HCT116 (cell line): ENCODE data around the gene AP5S1. TPM values are rescaled to one million over a fixed set of nuclear protein-coding genes. Genes with fewer than 3 reads are reported as not detected.

Source experiments
- ATAC-seq: fragments of 200-7000 bp; cut with Tn5 transposase; 2 replicates; pipeline ENCODE4 v1.9.1; 2020; ENCODE audit warnings: mild to moderate bottlenecking, moderate library complexity
- BruUV-seq: library from RNA; stranded (reverse); fragments of 400-500 nt; replicated peaks from 2 replicates; lab custom pipeline; 2021; lab: Mats Ljungman, UMichigan
- CTCF ChIA-PET: fragments of 300-600 bp; sonication (Branson Sonifier 250); formaldehyde crosslinking; loops from one replicate; lab custom pipeline; 2021; ENCODE audit warnings: antibody characterized with exemption; lab: Charles Lee
- POLR2A ChIA-PET: fragments of 300-600, 350-600 bp; sonication (Branson Sonifier 250); formaldehyde crosslinking; loops from one replicate; lab custom pipeline; 2021; ENCODE audit warnings: antibody characterized with exemption; lab: Charles Lee
- RAD21 ChIA-PET, 2 experiments: fragments of 300-600 bp; sonication (Branson Sonifier 250); formaldehyde crosslinking; loops; one replicate each; lab custom pipeline; 2023; ENCODE audit warnings: low total read pairs in 2 of 2; ENCODE audit not compliant: uncharacterized antibody in 2 of 2, unreplicated experiment in 2 of 2, low non-redundant PET in 1 of 2; lab: Charles Lee
- DNase-seq: peaks from one replicate; pipeline ENCODE4 v3.0.0-alpha.2; 2010; ENCODE audit warnings: low read depth, low spot score
- H2AFZ ChIP-seq: fragments of 200-600 bp; shearing (Covaris generic), sonication (generic); 2 replicates; pipeline ENCODE4 v1.6.1; 2017; ENCODE audit warnings: low read depth, mixed run types, mixed read lengths, antibody characterized with exemption, low read length; ENCODE audit not compliant: poor library complexity, severe bottlenecking
- H3K27ac ChIP-seq: 2 replicates; pipeline ENCODE4 v1.5.1; 2012; ENCODE audit warnings: low read depth, low read length
- H3K27me3 ChIP-seq: fragments of 200-600 bp; sonication (generic); 2 replicates; pipeline ENCODE4 v1.6.1; 2016; ENCODE audit warnings: mixed run types, low read length, mixed read lengths; ENCODE audit not compliant: insufficient read depth
- H3K36me3 ChIP-seq, 2 experiments: fragments of 200-500 bp in 1 of 2; fragments of 200-600 bp in 1 of 2; sonication (Bioruptor generic) in 1 of 2; sonication (generic) in 1 of 2; 2 replicates each; pipeline versions ENCODE4 v1.5.1 to v1.6.1; 2014 to 2016; ENCODE audit warnings: low read length in 2 of 2, inconsistent platforms in 1 of 2, mixed read lengths in 1 of 2, mixed run types in 1 of 2; ENCODE audit not compliant: insufficient read depth in 2 of 2, control insufficient read depth in 1 of 2
- H3K4me1 ChIP-seq, 2 experiments: fragments of 200-600 bp in 1 of 2; sonication (generic) in 1 of 2; 2 replicates each; pipeline versions ENCODE4 v1.5.1 to v1.6.1; 2012 to 2017; ENCODE audit warnings: low read length in 2 of 2, inconsistent platforms in 1 of 2, mild to moderate bottlenecking in 1 of 2, mixed read lengths in 1 of 2, mixed run types in 1 of 2, moderate library complexity in 1 of 2; ENCODE audit not compliant: insufficient read depth in 2 of 2, control insufficient read depth in 1 of 2
- H3K4me2 ChIP-seq: fragments of 200-600 bp; sonication (generic); 2 replicates; pipeline ENCODE4 v1.6.1; 2017; ENCODE audit warnings: mixed run types, low read length, mixed read lengths
- H3K4me3 ChIP-seq, 2 experiments: fragments of 200-600 bp in 1 of 2; sonication (generic) in 1 of 2; replicated peaks in 1 of 2; 2 replicates each; pipeline ENCODE4 v1.5.1; 2011 to 2016; ENCODE audit warnings: low read length in 2 of 2, control low read depth in 1 of 2, low read depth in 1 of 2, mild to moderate bottlenecking in 1 of 2, mixed read lengths in 1 of 2, mixed run types in 1 of 2
- H3K79me2 ChIP-seq: fragments of 200-600 bp; sonication (generic); 2 replicates; pipeline ENCODE4 v1.6.1; 2017; ENCODE audit warnings: mild to moderate bottlenecking, mixed run types, low read length, moderate library complexity, mixed read lengths; ENCODE audit not compliant: insufficient read depth
- H3K9ac ChIP-seq: fragments of 200-600 bp; sonication (generic); 2 replicates; pipeline ENCODE4 v1.6.1; 2016; ENCODE audit warnings: low read length, mixed read lengths
- H3K9me2 ChIP-seq: fragments of 200-600 bp; sonication (generic), shearing (Covaris generic); 2 replicates; pipeline ENCODE4 v1.6.1; 2017; ENCODE audit warnings: mixed run types, mild to moderate bottlenecking, moderate library complexity; ENCODE audit not compliant: insufficient read depth
- H3K9me3 ChIP-seq, 2 experiments: fragments of 200-500 bp in 1 of 2; fragments of 200-600 bp in 1 of 2; sonication (Bioruptor generic) in 1 of 2; sonication (generic) in 1 of 2; 2 replicates each; pipeline ENCODE4 v1.6.1; 2014 to 2017; ENCODE audit warnings: low read length in 2 of 2, mixed read lengths in 2 of 2, inconsistent platforms in 1 of 2, low read depth in 1 of 2, mild to moderate bottlenecking in 1 of 2, mixed run types in 1 of 2, moderate library complexity in 1 of 2; ENCODE audit not compliant: control insufficient read depth in 1 of 2, insufficient read depth in 1 of 2
- H4K20me1 ChIP-seq: fragments of 200-600 bp; sonication (generic), shearing (Covaris generic); 2 replicates; pipeline ENCODE4 v1.6.1; 2017; ENCODE audit warnings: mixed run types, mild to moderate bottlenecking, moderate library complexity; ENCODE audit not compliant: insufficient read depth
- CBX3 ChIP-seq: IDR thresholded peaks from 2 replicates; pipeline ENCODE4 v1.6.1; 2012; ENCODE audit warnings: low read depth
- CEBPB ChIP-seq: IDR thresholded peaks from 2 replicates; pipeline ENCODE4 v1.6.1; 2012; ENCODE audit warnings: low read depth
- CTCF ChIP-seq, 3 experiments: fragments of 200-600 bp in 1 of 3; sonication (generic) in 1 of 3; IDR thresholded peaks in 2 of 3; conservative IDR thresholded peaks in 1 of 3; 2 replicates each; pipeline ENCODE4 v1.5.1; 2012 to 2017; ENCODE audit warnings: low read depth in 2 of 3, low read length in 2 of 3, antibody characterized with exemption in 1 of 3, borderline replicate concordance in 1 of 3, control low read depth in 1 of 3, mild to moderate bottlenecking in 1 of 3, mixed read lengths in 1 of 3, mixed run types in 1 of 3, moderate library complexity in 1 of 3; ENCODE audit not compliant: insufficient read depth in 1 of 3
- EGR1 ChIP-seq: IDR thresholded peaks from 2 replicates; pipeline ENCODE4 v1.6.1; 2012; ENCODE audit warnings: low read depth
- ELF1 ChIP-seq: IDR thresholded peaks from 2 replicates; pipeline ENCODE4 v1.6.1; 2012; ENCODE audit warnings: low read depth, borderline replicate concordance
- EZH2 ChIP-seq: fragments of 200-600 bp; sonication (generic); IDR thresholded peaks from 2 replicates; pipeline ENCODE4 v1.6.1; 2017; ENCODE audit warnings: antibody characterized with exemption, mixed run types
- EZH2phosphoT487 ChIP-seq: fragments of 200-600 bp; IDR thresholded peaks from 2 replicates; pipeline ENCODE4 v1.6.1; 2018; ENCODE audit warnings: antibody characterized with exemption, borderline replicate concordance
- FOSL1 ChIP-seq: IDR thresholded peaks from 2 replicates; pipeline ENCODE4 v1.6.1; 2012; ENCODE audit warnings: low read depth
- RAD21 ChIP-seq: IDR thresholded peaks from 2 replicates; pipeline ENCODE4 v1.6.1; 2012; ENCODE audit warnings: low read depth, mild to moderate bottlenecking
- REST ChIP-seq: IDR thresholded peaks from 2 replicates; pipeline ENCODE4 v1.6.1; 2012; ENCODE audit warnings: low read depth
- SIN3A ChIP-seq: IDR thresholded peaks from 2 replicates; pipeline ENCODE4 v1.6.1; 2012; ENCODE audit warnings: low read depth
- TCF7L2 ChIP-seq: IDR thresholded peaks from 2 replicates; pipeline ENCODE4 v1.7.0; 2011; ENCODE audit warnings: borderline replicate concordance, inconsistent platforms; ENCODE audit not compliant: insufficient read depth, insufficient read length; ENCODE audit errors: extremely low read depth
- YY1 ChIP-seq: IDR thresholded peaks from 2 replicates; pipeline ENCODE4 v1.6.1; 2011; ENCODE audit warnings: low read length, low read depth, moderate library complexity, mild to moderate bottlenecking; ENCODE audit not compliant: insufficient replicate concordance; ENCODE audit errors: extremely low read depth
- ZBTB33 ChIP-seq: IDR thresholded peaks from 2 replicates; pipeline ENCODE4 v1.6.1; 2011; ENCODE audit warnings: mild to moderate bottlenecking, low read length, moderate library complexity; ENCODE audit not compliant: insufficient replicate concordance; ENCODE audit errors: extremely low read depth
- ZFX ChIP-seq: fragments of 450-650 bp; IDR thresholded peaks from 2 replicates; pipeline ENCODE4 v1.6.1; 2017
- intact Hi-C: fragments of 100-400 bp; cut with micrococcal nuclease; formaldehyde crosslinking; loops from 2 replicates; pipeline ENCODE4 v1.10.0; 2022
- total RNA-seq: library from RNA; stranded (reverse); gene quantifications from one replicate; pipeline ENCODE4 v1.2.1, GENCODE V29; 2021; ENCODE audit not compliant: unreplicated experiment

The AP5S1 gene
- total RNA-seq, 1 experiment from 2014 or later = 12.1 TPM

- ATAC-seq (no peak), DNase-seq (no peak)
- Histone ChIP-seq H3K9me3 (no peaks in the 10 kb centered on the region), H3K9ac (peak overlapping the region; percentile 95), H3K9me2 (no peaks in the 10 kb centered on the region), H3K36me3 (peaks cover 23 to 40% of the 10 kb centered on the region in 2 experiments), H4K20me1 (no peaks in the 10 kb centered on the region), H3K4me2 (peak overlapping the region; percentile 94), H3K27ac (peak overlapping the region; percentile 97), H3K27me3 (no peaks in the 10 kb centered on the region), H3K4me3 (peak overlapping the region; percentile 66 to 80), H3K79me2 (peaks cover 58% of the 10 kb centered on the region), H3K4me1 (peaks cover 25 to 57% of the 10 kb centered on the region in 2 experiments), H2AFZ (no peak overlapping the region)
- POLR2A ChIA-PET = interaction anchor here (2.5 kb wide), 1 partner anchor 16 kb away, joined by 14 read pairs; no protein-coding TSS in a partner anchor
- intact Hi-C loops = no loop called here
- RAD21 ChIA-PET = no interaction called here
- BruUV-seq = TSS peak; percentile 55
- CTCF ChIA-PET = no interaction called here
- no peak for TF ChIP-seq ZBTB33
- no peak for TF ChIP-seq EGR1
- no peak; the same call in 1 of the 2 replicates for TF ChIP-seq SIN3A
- TF ChIP-seq FOSL1 = no peak
- TF ChIP-seq ELF1 = no peak
- no peak for TF ChIP-seq REST
- TF ChIP-seq CBX3 = no peak
- no peak for TF ChIP-seq CEBPB
- no peak for TF ChIP-seq EZH2phosphoT487
- no peak for TF ChIP-seq EZH2
- TF ChIP-seq CTCF (IDR thresholded peaks at IDR 0.05 in 2 of 3, conservative IDR thresholded peaks at IDR 0.05 in 1 of 3; ENCODE audit: borderline replicate concordance in 1 of 3, insufficient read depth in 1 of 3, low read depth in 2 of 3, low read length in 2 of 3) = no peak
- TF ChIP-seq ZFX = no peak
- no peak for TF ChIP-seq TCF7L2
- no peak for TF ChIP-seq YY1
- no peak for TF ChIP-seq RAD21
Measured at GRCh38 chr20:3797226-3797545, 23.2 kb upstream of the AP5S1 start.
